SK-N-SH (cell line): ENCODE measurements around the gene RFX5. TPM values are rescaled to one million over a fixed set of nuclear protein-coding genes. Genes with fewer than 3 reads are reported as not detected.

Experiments used
- CTCF ChIA-PET: fragments of 300-600, 350-600 bp; formaldehyde crosslinking; extraction: SDS; loops from one replicate; lab custom pipeline; 2021; lab: Yijun Ruan, JAX
- POLR2A ChIA-PET: fragments of 350-600 bp; sonication (Branson Sonifier 250); formaldehyde crosslinking; extraction: SDS; loops from one replicate; lab custom pipeline; 2020; ENCODE audit warnings: antibody characterized with exemption, inconsistent platforms; lab: Yijun Ruan, JAX
- DNase-seq: peaks from one replicate; pipeline ENCODE4 v3.0.0; 2012
- H2AFZ ChIP-seq: fragments of 200-600 bp; sonication (generic); 2 replicates; pipeline ENCODE4 v1.8.1; 2016; ENCODE audit warnings: antibody characterized with exemption, mild to moderate bottlenecking, low read depth
- H3F3A ChIP-seq: fragments of 200-600 bp; sonication (generic); replicated peaks from 2 replicates; pipeline ENCODE3; 2016; ENCODE audit warnings: antibody characterized with exemption, mild to moderate bottlenecking; ENCODE audit not compliant: insufficient read depth
- H3K27ac ChIP-seq, 2 experiments: fragments of 200-500 bp in 1 of 2; fragments of 200-600 bp in 1 of 2; sonication (Bioruptor generic) in 1 of 2; sonication (generic), shearing (Covaris generic) in 1 of 2; 2 replicates each; pipeline versions ENCODE4 v1.5.1 to v1.6.1; 2014 to 2016; ENCODE audit warnings: low read depth in 2 of 2, inconsistent platforms in 1 of 2, low read length in 1 of 2, mild to moderate bottlenecking in 1 of 2, mixed read lengths in 1 of 2
- H3K27me3 ChIP-seq: fragments of 200-600 bp; sonication (generic), shearing (Covaris generic); 2 replicates; pipeline ENCODE4 v1.6.1; 2016; ENCODE audit warnings: mixed run types; ENCODE audit not compliant: insufficient read depth
- H3K36me3 ChIP-seq, 2 experiments: fragments of 200-500 bp in 1 of 2; fragments of 200-600 bp in 1 of 2; sonication (Bioruptor generic) in 1 of 2; sonication (generic) in 1 of 2; replicated peaks in 1 of 2; 2 replicates each; pipeline versions ENCODE3 to v1.5.1; 2014 to 2016; ENCODE audit warnings: low read length in 1 of 2, mild to moderate bottlenecking in 1 of 2; ENCODE audit not compliant: insufficient read depth in 2 of 2, control insufficient read depth in 1 of 2
- H3K4me1 ChIP-seq, 2 experiments: fragments of 200-500 bp in 1 of 2; fragments of 200-600 bp in 1 of 2; sonication (Bioruptor generic) in 1 of 2; sonication (generic), shearing (Covaris generic) in 1 of 2; 2 replicates each; pipeline versions ENCODE4 v1.5.1 to v1.6.1; 2014 to 2016; ENCODE audit warnings: low read depth in 1 of 2, low read length in 1 of 2, mixed run types in 1 of 2; ENCODE audit not compliant: insufficient read depth in 2 of 2, control insufficient read depth in 1 of 2
- H3K4me2 ChIP-seq: fragments of 200-600 bp; sonication (generic), shearing (Covaris generic); 2 replicates; pipeline ENCODE4 v1.6.1; 2017; ENCODE audit warnings: mixed run types
- H3K4me3 ChIP-seq, 2 experiments: fragments of 200-500 bp in 1 of 2; fragments of 200-600 bp in 1 of 2; sonication (Bioruptor generic) in 1 of 2; sonication (generic), shearing (Covaris generic) in 1 of 2; 2 replicates each; pipeline versions ENCODE4 v1.5.1 to v1.8.1; 2014 to 2016; ENCODE audit warnings: low read depth in 2 of 2, inconsistent platforms in 1 of 2, low read length in 1 of 2, mild to moderate bottlenecking in 1 of 2, mixed read lengths in 1 of 2, moderate library complexity in 1 of 2
- H3K79me2 ChIP-seq: fragments of 200-600 bp; sonication (generic); 2 replicates; pipeline ENCODE4 v1.8.1; 2017; ENCODE audit warnings: mild to moderate bottlenecking; ENCODE audit not compliant: insufficient read depth
- H3K9ac ChIP-seq: fragments of 200-600 bp; sonication (generic); 2 replicates; pipeline ENCODE4 v1.6.1; 2017; ENCODE audit warnings: mixed run types
- H3K9me2 ChIP-seq: fragments of 200-600 bp; sonication (generic); 2 replicates; pipeline ENCODE4 v1.6.1; 2017; ENCODE audit warnings: mixed run types
- H3K9me3 ChIP-seq: fragments of 200-600 bp; sonication (generic); 2 replicates; pipeline ENCODE4 v1.6.1; 2017; ENCODE audit warnings: mixed run types, mild to moderate bottlenecking, moderate library complexity
- H4K20me1 ChIP-seq: fragments of 200-600 bp; sonication (generic); 2 replicates; pipeline ENCODE4 v1.6.1; 2017; ENCODE audit warnings: mild to moderate bottlenecking, mixed run types; ENCODE audit not compliant: insufficient read depth
- CHD2 ChIP-seq: fragments of 150-350 bp; IDR thresholded peaks from 2 replicates; pipeline ENCODE4 v1.6.1; 2018; ENCODE audit warnings: low read length; ENCODE audit not compliant: partially characterized antibody
- EZH2phosphoT487 ChIP-seq: fragments of 200-600 bp; sonication (generic); IDR thresholded peaks from 2 replicates; pipeline ENCODE4 v1.6.1; 2017; ENCODE audit warnings: low read depth, mixed run types, mild to moderate bottlenecking, antibody characterized with exemption, moderate library complexity, borderline replicate concordance
- FOSL2 ChIP-seq: IDR thresholded peaks from 2 replicates; pipeline ENCODE4 v1.4.0; 2012; ENCODE audit warnings: low read depth, mild to moderate bottlenecking, moderate library complexity, borderline replicate concordance
- FOXJ3 ChIP-seq: sonication (generic); formaldehyde crosslinking; IDR thresholded peaks from 2 replicates; pipeline ENCODE4 v1.5.1; 2020; ENCODE audit warnings: mild to moderate bottlenecking, missing genetic modification reagents
- GATA2 ChIP-seq: sonication (generic); formaldehyde crosslinking; IDR thresholded peaks from 2 replicates; pipeline ENCODE4 v1.5.0; 2020; ENCODE audit warnings: mild to moderate bottlenecking, missing genetic modification reagents
- MAX ChIP-seq: IDR thresholded peaks from 2 replicates; pipeline ENCODE4 v1.4.0; 2012; ENCODE audit warnings: low read depth
- MXI1 ChIP-seq: IDR thresholded peaks from 2 replicates; pipeline ENCODE4 v1.6.1; 2012; ENCODE audit warnings: mild to moderate bottlenecking, low read depth, low read length, improper control_type of control experiment
- NFIC ChIP-seq: IDR thresholded peaks from 2 replicates; pipeline ENCODE4 v1.4.0; 2012; ENCODE audit warnings: borderline replicate concordance
- POLR2AphosphoS5 ChIP-seq: IDR thresholded peaks from 2 replicates; pipeline ENCODE4 v1.6.1; 2012; ENCODE audit warnings: low read depth, low read length
- RAD21 ChIP-seq: IDR thresholded peaks from 2 replicates; pipeline ENCODE4 v1.6.1; 2012; ENCODE audit warnings: mild to moderate bottlenecking, low read length
- RFX5 ChIP-seq: IDR thresholded peaks from 2 replicates; pipeline ENCODE4 v1.6.1; 2012; ENCODE audit warnings: mild to moderate bottlenecking, improper control_type of control experiment, low read length
- TAF1 ChIP-seq: IDR thresholded peaks from 2 replicates; pipeline ENCODE4 v1.6.1; 2012; ENCODE audit warnings: low read depth, mild to moderate bottlenecking, low read length, moderate library complexity, borderline replicate concordance
- TCF12 ChIP-seq: IDR thresholded peaks from 2 replicates; pipeline ENCODE4 v1.4.0; 2012
- TEAD4 ChIP-seq: IDR thresholded peaks from 2 replicates; pipeline ENCODE4 v1.4.0; 2012; ENCODE audit warnings: mild to moderate bottlenecking, borderline replicate concordance; ENCODE audit not compliant: insufficient read depth
- WGBS: methylation state at CpG from one replicate; pipeline ENCODE4 v1.1.6; 2017; ENCODE audit warnings: low lambda C conversion rate; 5-methylcytosine and 5-hydroxymethylcytosine counted together
- polyA plus RNA-seq, 3 experiments: library from polyadenylated mRNA; depleted of rRNA; stranded (reverse); fragments of >200 nt; gene quantifications; 2 replicates each; pipeline ENCODE4 v1.2.3, GENCODE V29; 2012

The RFX5 gene
- polyA plus RNA-seq, 1 of the 3 experiments (the other 2 are of a cell fraction) = 29.1 TPM

DNA sequence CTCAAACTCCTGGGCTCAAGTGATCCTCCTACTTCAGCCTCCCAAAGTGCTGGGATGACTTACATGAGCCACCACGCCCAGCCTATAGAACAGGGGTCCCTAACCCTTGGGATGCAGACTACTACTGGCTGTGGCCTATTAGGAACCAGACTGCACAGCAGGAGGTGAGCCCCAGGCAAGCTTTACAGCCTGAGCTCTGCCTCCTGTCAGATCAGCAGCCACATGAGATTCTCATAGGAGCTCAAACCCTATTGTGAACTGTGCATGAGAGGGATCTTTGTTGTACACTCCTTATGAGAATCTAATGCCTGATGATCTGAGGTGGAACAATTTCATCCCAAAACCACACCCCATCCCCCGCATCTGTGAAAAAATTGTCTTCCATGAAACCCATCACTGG is 39.0 kb upstream of the RFX5 start:
- Histone ChIP-seq H2AFZ (no peak overlapping the region), H3K4me3 (no peak overlapping the region), H3K9me3 (no peaks in the 10 kb centered on the region), H3K9ac (no peak overlapping the region), H3K27ac (no peak overlapping the region), H3F3A (no peaks in the 10 kb centered on the region), H3K4me1 (no peaks in the 10 kb centered on the region), H3K9me2 (no peaks in the 10 kb centered on the region), H3K36me3 (no peaks in the 10 kb centered on the region), H3K79me2 (no peaks in the 10 kb centered on the region), H4K20me1 (no peaks in the 10 kb centered on the region), H3K27me3 (no peaks in the 10 kb centered on the region), H3K4me2 (no peak overlapping the region)
- ChIA-PET CTCF (interaction anchor here (1.4 kb wide), 1 partner anchor 45 kb away, joined by 4 read pairs; no protein-coding TSS in a partner anchor), POLR2A (no interaction called here)
- no peak for DNase-seq
- TF ChIP-seq EZH2phosphoT487 = no peak
- no peak for TF ChIP-seq TCF12
- 28% methylated on average over 2 of the region's 2 CpGs for WGBS

GRCh38 chr1:151384584-151384983 is 37.5 kb upstream of the RFX5 start:
- H3K36me3 ChIP-seq = no peaks in the 10 kb centered on the region
- no peaks in the 10 kb centered on the region for H3F3A ChIP-seq
- H3K4me3 ChIP-seq = no peak overlapping the region
- no peaks in the 10 kb centered on the region for H3K9me3 ChIP-seq
- TF ChIP-seq MXI1 = no peak
- TF ChIP-seq GATA2 (CRISPR knock-in tag) = no peak
- no peak for TF ChIP-seq MAX
- no peak for TF ChIP-seq FOSL2
- no peak for TF ChIP-seq NFIC
- TF ChIP-seq TEAD4 = no peak
- TF ChIP-seq CHD2 = no peak
- no peak for TF ChIP-seq POLR2AphosphoS5
- TF ChIP-seq FOXJ3 = no peak
- no peak for TF ChIP-seq RFX5
- no peak for TF ChIP-seq TAF1
- TF ChIP-seq RAD21 = no peak
- H3K9me2 ChIP-seq = no peaks in the 10 kb centered on the region
- CTCF ChIA-PET = interaction anchor here (0.9 to 1.8 kb wide), 3 partner anchors 19 to 83 kb away, joined by 3 to 6 read pairs (median 3); no protein-coding TSS in a partner anchor
- H3K79me2 ChIP-seq = no peaks in the 10 kb centered on the region
- DNase-seq = no peak
- no peaks in the 10 kb centered on the region for H3K4me1 ChIP-seq
- no peak overlapping the region for H3K9ac ChIP-seq
- H3K27ac ChIP-seq = no peak overlapping the region
- WGBS = 52% methylated on average over 3 of the region's 3 CpGs
- no peaks in the 10 kb centered on the region; the same call in 1 of the 2 replicates for H3K27me3 ChIP-seq
- H3K4me2 ChIP-seq = no peak overlapping the region
- POLR2A ChIA-PET = interaction anchor here (1.3 kb wide), 1 partner anchor 11 kb away, joined by 3 read pairs; no protein-coding TSS in a partner anchor
- H2AFZ ChIP-seq = no peak overlapping the region
- no peaks in the 10 kb centered on the region for H4K20me1 ChIP-seq
